ENCODE results near the gene TIMM10B.

GRCh38 chr11:6485661-6486060 lies 4.4 kb downstream of the TIMM10B start:
- TF ChIP-seq CTCF (IDR thresholded peaks at IDR 0.05) (no peak), POLR2A (IDR thresholded peaks at IDR 0.05) (no peak)
